Measurements from ENCODE around the gene DNMT3L.
"Not testable (repeated sequence)": the region's sequence is repeated elsewhere in the genome, so short reads cannot be mapped to it uniquely, and the experiment has no call there.

The DNMT3L gene

GRCh38 chr21:44260066-44260465 lies 1.6 kb downstream of the DNMT3L start:
- no peak overlapping the region for H3K4me3 ChIP-seq (ENCODE audit: low read depth, low read length)
- in situ Hi-C loops (cut with HindIII; ENCODE audit: low sequenced_read_pairs), result no loop called here
- no peak for DNase-seq (ENCODE audit: low read depth)
- no peak for TF ChIP-seq CTCF (IDR thresholded peaks at IDR 0.05; ENCODE audit: low read depth, low read length, missing control alignments)

GRCh38 chr21:44259082-44259705 lies 2.5 kb downstream of the DNMT3L start:
- no peak for DNase-seq (ENCODE audit: low read depth)
- in situ Hi-C loops (cut with HindIII; ENCODE audit: low sequenced_read_pairs), result no loop called here
- no peak overlapping the region for H3K4me3 ChIP-seq (ENCODE audit: low read depth, low read length)
- TF ChIP-seq CTCF (IDR thresholded peaks at IDR 0.05; ENCODE audit: low read depth, low read length, missing control alignments), result no peak

GRCh38 chr21:44258056-44258725 lies 3.5 kb downstream of the DNMT3L start:
- in situ Hi-C loops (cut with HindIII; ENCODE audit: low sequenced_read_pairs), result no loop called here
- TF ChIP-seq CTCF (IDR thresholded peaks at IDR 0.05; ENCODE audit: low read depth, low read length, missing control alignments), result no peak
- no peak for DNase-seq (ENCODE audit: low read depth)
- no peak overlapping the region for H3K4me3 ChIP-seq (ENCODE audit: low read depth, low read length)

- TF ChIP-seq CTCF (IDR thresholded peaks at IDR 0.05; ENCODE audit: low read depth, low read length, missing control alignments), result no peak
- H3K4me3 ChIP-seq (ENCODE audit: low read depth, low read length), result no peak overlapping the region
- in situ Hi-C loops (cut with HindIII; ENCODE audit: low sequenced_read_pairs), result no loop called here
- no peak for DNase-seq (ENCODE audit: low read depth)
Measured at GRCh38 chr21:44255511-44255981, 6.2 kb downstream of the DNMT3L start.

GRCh38 chr21:44253832-44254710 lies 7.6 kb downstream of the DNMT3L start:
- DNase-seq (ENCODE audit: low read depth), result no peak
- in situ Hi-C loops (cut with HindIII; ENCODE audit: low sequenced_read_pairs), result no loop called here
- no peak overlapping the region for H3K4me3 ChIP-seq (ENCODE audit: low read depth, low read length)
- TF ChIP-seq CTCF (IDR thresholded peaks at IDR 0.05; ENCODE audit: low read depth, low read length, missing control alignments), result no peak

- H3K4me3 ChIP-seq (ENCODE audit: low read depth, low read length); DNase-seq (ENCODE audit: low read depth); in situ Hi-C loops (cut with HindIII; ENCODE audit: low sequenced_read_pairs): not testable (repeated sequence)
Measured at GRCh38 chr21:44249204-44250037, 12.3 kb downstream of the DNMT3L start.

GRCh38 chr21:44247904-44248303 lies 13.8 kb downstream of the DNMT3L start:
- DNase-seq (ENCODE audit: low read depth); H3K4me3 ChIP-seq (ENCODE audit: low read depth, low read length); in situ Hi-C loops (cut with HindIII; ENCODE audit: low sequenced_read_pairs): not testable (repeated sequence)

- in situ Hi-C loops (cut with HindIII; ENCODE audit: low sequenced_read_pairs); H3K4me3 ChIP-seq (ENCODE audit: low read depth, low read length); DNase-seq (ENCODE audit: low read depth): not testable (repeated sequence)
Measured at GRCh38 chr21:44243980-44244379, 17.7 kb downstream of the DNMT3L start.

GRCh38 chr21:44241281-44241680 lies 20.4 kb downstream of the DNMT3L start:
- DNase-seq (ENCODE audit: low read depth); in situ Hi-C loops (cut with HindIII; ENCODE audit: low sequenced_read_pairs); H3K4me3 ChIP-seq (ENCODE audit: low read depth, low read length): not testable (repeated sequence)

- H3K4me3 ChIP-seq (ENCODE audit: low read depth, low read length); DNase-seq (ENCODE audit: low read depth); in situ Hi-C loops (cut with HindIII; ENCODE audit: low sequenced_read_pairs): not testable (repeated sequence)
Measured at GRCh38 chr21:44240842-44241241, 20.9 kb downstream of the DNMT3L start, which contains the start of gene ICOSLG. TSS of gene ICOSLG (minus strand) at chr21:44240943. CDS start at chr21:44240817, 126 bp downstream.
